Mucosa of rectum (tissue), 2 donors: ENCODE measurements around the gene WDR12.
"Not testable (repeated sequence)": the region's sequence is repeated elsewhere in the genome, so short reads cannot be mapped to it uniquely, and the experiment has no call there.

Experiments used
- H3K27ac ChIP-seq, 2 donors: one replicate each; pipeline ENCODE4 v1.7.0; 2013; ENCODE audit warnings: inconsistent platforms in 2 of 2, low read depth in 2 of 2, low read length in 2 of 2
- H3K27me3 ChIP-seq, 2 donors: one replicate each; pipeline ENCODE4 v1.7.0; 2013; ENCODE audit warnings: low read length in 2 of 2; ENCODE audit not compliant: control insufficient read depth in 2 of 2, insufficient read depth in 2 of 2
- H3K36me3 ChIP-seq, 2 donors: one replicate each; pipeline ENCODE4 v1.7.0; 2013; ENCODE audit warnings: low read length in 2 of 2; ENCODE audit not compliant: control insufficient read depth in 2 of 2, insufficient read depth in 2 of 2
- H3K4me1 ChIP-seq, 2 donors: one replicate each; pipeline ENCODE4 v1.7.0; 2013; ENCODE audit warnings: low read length in 2 of 2, mild to moderate bottlenecking in 1 of 2; ENCODE audit not compliant: control insufficient read depth in 2 of 2, insufficient read depth in 2 of 2
- H3K4me3 ChIP-seq, 2 donors: one replicate each; pipeline ENCODE4 v1.7.0; 2013; ENCODE audit warnings: low read length in 2 of 2
- H3K9ac ChIP-seq, 2 donors: one replicate each; pipeline ENCODE4 v1.7.0; 2013; ENCODE audit warnings: low read length in 2 of 2, low read depth in 1 of 2, mild to moderate bottlenecking in 1 of 2
- H3K9me3 ChIP-seq, 2 donors: one replicate each; pipeline ENCODE4 v1.7.0; 2013; ENCODE audit warnings: low read length in 2 of 2; ENCODE audit not compliant: control insufficient read depth in 2 of 2
- donor health status: healthy.
- donor health status: Normal muscosa, but diverticular disease.

The WDR12 gene

GRCh38 chr2:202933958-202934357 is 22.5 kb upstream of the WDR12 start:
- H3K4me3 ChIP-seq = no peak overlapping the region
- no peaks in the 10 kb centered on the region for H3K4me1 ChIP-seq
- H3K36me3 ChIP-seq = peaks cover 0 to 10% of the 10 kb centered on the region in 2 donors
- H3K27ac ChIP-seq = no peak overlapping the region
- no peak overlapping the region for H3K9ac ChIP-seq
- no peaks in the 10 kb centered on the region for H3K27me3 ChIP-seq
- no peaks in the 10 kb centered on the region for H3K9me3 ChIP-seq

- Histone ChIP-seq H3K27me3 (no peaks in the 10 kb centered on the region), H3K4me1 (no peaks in the 10 kb centered on the region), H3K4me3 (no peak overlapping the region), H3K27ac (no peak overlapping the region), H3K9me3 (no peaks in the 10 kb centered on the region), H3K36me3 (peaks cover 0 to 12% of the 10 kb centered on the region in 2 donors), H3K9ac (no peak overlapping the region)
Measured at GRCh38 chr2:202933139-202933510, 21.7 kb upstream of the WDR12 start.

- H3K27ac ChIP-seq = no peak overlapping the region
- peaks cover 0 to 17% of the 10 kb centered on the region in 2 donors for H3K36me3 ChIP-seq
- H3K27me3 ChIP-seq = no peaks in the 10 kb centered on the region
- no peaks in the 10 kb centered on the region for H3K9me3 ChIP-seq
- no peak overlapping the region for H3K4me3 ChIP-seq
- no peak overlapping the region for H3K9ac ChIP-seq
- no peaks in the 10 kb centered on the region for H3K4me1 ChIP-seq
Measured at GRCh38 chr2:202932425-202933138, 21.1 kb upstream of the WDR12 start.

- Histone ChIP-seq H3K4me3 (no peak overlapping the region), H3K4me1 (no peaks in the 10 kb centered on the region), H3K27me3 (no peaks in the 10 kb centered on the region), H3K9me3 (no peaks in the 10 kb centered on the region), H3K9ac (no peak overlapping the region), H3K27ac (no peak overlapping the region), H3K36me3 (peaks cover 0 to 5% of the 10 kb centered on the region in 2 donors)
Measured at GRCh38 chr2:202918860-202919259, 7.4 kb upstream of the WDR12 start.

GRCh38 chr2:202912342-202913201 is 1.1 kb upstream of the WDR12 start:
- Histone ChIP-seq H3K27ac (peak overlapping the region; percentile 86 to 90), H3K4me3 (peak overlapping the region; percentile 86 to 100), H3K9ac (peak overlapping the region; percentile 70 to 90)
- H3K9me3 ChIP-seq, H3K4me1 ChIP-seq, H3K36me3 ChIP-seq, H3K27me3 ChIP-seq: not testable (repeated sequence)

- Histone ChIP-seq H3K36me3 (no peaks in the 10 kb centered on the region), H3K4me1 (peaks cover 2 to 5% of the 10 kb centered on the region in 2 donors), H3K9ac (peak overlapping the region; percentile 62 to 90), H3K27me3 (no peaks in the 10 kb centered on the region), H3K27ac (peak overlapping the region; percentile 86 to 90), H3K4me3 (peak overlapping the region; percentile 86 to 100), H3K9me3 (no peaks in the 10 kb centered on the region)
Measured at GRCh38 chr2:202911203-202911511, 316 bp downstream of the WDR12 start.

- Histone ChIP-seq H3K36me3 (no peaks in the 10 kb centered on the region), H3K27ac (no peak overlapping the region)
Measured at GRCh38 chr2:202910698-202911097, 775 bp downstream of the WDR12 start.

GRCh38 chr2:202910250-202910649 is 1.2 kb downstream of the WDR12 start:
- H3K9me3 ChIP-seq, H3K27ac ChIP-seq, H3K27me3 ChIP-seq, H3K4me1 ChIP-seq, H3K36me3 ChIP-seq: not testable (repeated sequence)
- Histone ChIP-seq H3K4me3 (peak overlapping the region in 1 of 2 donors; percentile 100), H3K9ac (peak overlapping the region in 1 of 2 donors; percentile 17)

More at GRCh38 chr2:202910698-202911097, 775 bp downstream of the WDR12 start:
- Histone ChIP-seq H3K27me3 (no peaks in the 10 kb centered on the region), H3K9ac (peak overlapping the region; percentile 62 to 90), H3K4me1 (peaks cover 2 to 5% of the 10 kb centered on the region in 2 donors), H3K9me3 (no peaks in the 10 kb centered on the region), H3K4me3 (peak overlapping the region; percentile 86 to 100)

- Histone ChIP-seq H3K27ac (no peak overlapping the region), H3K36me3 (no peaks in the 10 kb centered on the region), H3K27me3 (no peaks in the 10 kb centered on the region), H3K9me3 (no peaks in the 10 kb centered on the region), H3K4me3 (no peak overlapping the region), H3K4me1 (peaks cover 2 to 5% of the 10 kb centered on the region in 2 donors), H3K9ac (no peak overlapping the region)
Measured at GRCh38 chr2:202909394-202910192, 1.9 kb downstream of the WDR12 start.

- H3K36me3 ChIP-seq = no peaks in the 10 kb centered on the region
- no peak overlapping the region for H3K4me3 ChIP-seq
- H3K9me3 ChIP-seq = no peaks in the 10 kb centered on the region
- no peaks in the 10 kb centered on the region for H3K27me3 ChIP-seq
- peaks cover 2 to 5% of the 10 kb centered on the region in 2 donors for H3K4me1 ChIP-seq
- H3K9ac ChIP-seq = no peak overlapping the region
- no peak overlapping the region for H3K27ac ChIP-seq
Measured at GRCh38 chr2:202908186-202908585, 3.3 kb downstream of the WDR12 start.
